A673 (cell line): ENCODE measurements around the gene PCDHGA9.
"Not testable (repeated sequence)": the region's sequence is repeated elsewhere in the genome, so short reads cannot be mapped to it uniquely, and the experiment has no call there.

ENCODE experiments used
- EZH2 ChIP-seq: fragments of 200-600 bp; sonication (generic); IDR thresholded peaks from 2 replicates; pipeline ENCODE4 v1.6.1; 2017; ENCODE audit warnings: borderline replicate concordance, low read depth, mild to moderate bottlenecking, mixed read lengths, antibody characterized with exemption, low read length; ENCODE audit not compliant: poor library complexity, severe bottlenecking
- TF ChIP-seq, protein P1 (sequence below): fragments of 300-800, 200-600 bp; sonication (generic); conservative IDR thresholded peaks from 2 replicates; pipeline ENCODE4 v1.5.1; 2017; ENCODE audit warnings: low read depth, mild to moderate bottlenecking, antibody characterized with exemption, low read length, moderate library complexity, mixed read lengths

DNA sequence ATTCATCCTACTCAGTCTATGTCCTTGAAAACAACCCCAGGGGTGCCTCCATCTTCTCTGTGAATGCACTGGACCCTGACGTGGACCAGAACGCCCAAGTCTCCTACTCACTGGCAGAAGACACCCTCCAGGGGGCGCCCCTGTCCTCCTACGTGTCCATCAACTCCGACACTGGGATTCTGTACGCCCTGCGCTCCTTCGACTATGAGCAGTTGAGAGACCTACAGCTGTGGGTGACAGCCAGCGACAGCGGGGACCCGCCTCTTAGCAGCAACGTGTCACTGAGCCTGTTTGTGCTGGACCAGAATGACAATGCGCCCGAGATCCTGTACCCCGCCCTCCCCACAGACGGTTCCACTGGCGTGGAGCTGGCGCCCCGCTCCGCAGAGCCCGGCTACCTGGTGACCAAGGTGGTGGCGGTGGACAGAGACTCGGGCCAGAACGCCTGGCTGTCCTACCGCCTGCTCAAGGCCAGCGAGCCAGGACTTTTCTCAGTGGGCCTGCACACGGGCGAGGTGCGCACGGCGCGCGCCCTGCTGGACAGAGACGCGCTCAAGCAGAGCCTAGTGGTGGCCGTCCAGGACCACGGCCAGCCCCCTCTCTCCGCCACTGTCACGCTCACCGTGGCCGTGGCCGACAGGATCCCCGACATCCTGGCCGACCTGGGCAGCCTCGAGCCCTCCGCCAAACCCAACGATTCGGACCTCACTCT is 27.0 kb upstream of the PCDHGA9 start:
- TF ChIP-seq, protein P1, sequence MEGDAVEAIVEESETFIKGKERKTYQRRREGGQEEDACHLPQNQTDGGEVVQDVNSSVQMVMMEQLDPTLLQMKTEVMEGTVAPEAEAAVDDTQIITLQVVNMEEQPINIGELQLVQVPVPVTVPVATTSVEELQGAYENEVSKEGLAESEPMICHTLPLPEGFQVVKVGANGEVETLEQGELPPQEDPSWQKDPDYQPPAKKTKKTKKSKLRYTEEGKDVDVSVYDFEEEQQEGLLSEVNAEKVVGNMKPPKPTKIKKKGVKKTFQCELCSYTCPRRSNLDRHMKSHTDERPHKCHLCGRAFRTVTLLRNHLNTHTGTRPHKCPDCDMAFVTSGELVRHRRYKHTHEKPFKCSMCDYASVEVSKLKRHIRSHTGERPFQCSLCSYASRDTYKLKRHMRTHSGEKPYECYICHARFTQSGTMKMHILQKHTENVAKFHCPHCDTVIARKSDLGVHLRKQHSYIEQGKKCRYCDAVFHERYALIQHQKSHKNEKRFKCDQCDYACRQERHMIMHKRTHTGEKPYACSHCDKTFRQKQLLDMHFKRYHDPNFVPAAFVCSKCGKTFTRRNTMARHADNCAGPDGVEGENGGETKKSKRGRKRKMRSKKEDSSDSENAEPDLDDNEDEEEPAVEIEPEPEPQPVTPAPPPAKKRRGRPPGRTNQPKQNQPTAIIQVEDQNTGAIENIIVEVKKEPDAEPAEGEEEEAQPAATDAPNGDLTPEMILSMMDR = not testable (repeated sequence)
- TF ChIP-seq EZH2 = not testable (repeated sequence)
